K562 (cell line): ENCODE measurements around the gene TFAP2E. TPM values are rescaled to one million over a fixed set of nuclear protein-coding genes. Genes with fewer than 3 reads are reported as not detected.

ENCODE experiments used
- ATAC-seq: fragments of 200-7000 bp; cut with Tn5 transposase; 3 replicates; pipeline ENCODE4 v1.9.1; 2020; ENCODE audit warnings: moderate library complexity
- BruUV-seq: library from RNA; stranded (reverse); fragments of 400-500 nt; replicated peaks from 2 replicates; lab custom pipeline; 2021; lab: Mats Ljungman, UMichigan
- CTCF ChIA-PET: fragments of 300-600 bp; formaldehyde crosslinking; extraction: SDS; loops from one replicate; lab custom pipeline; 2021; ENCODE audit warnings: low intra/inter-chr PET ratio; lab: Yijun Ruan, JAX
- POLR2A ChIA-PET: fragments of 300-600, 350-650 bp; sonication (Branson Sonifier 250); formaldehyde crosslinking; extraction: SDS; loops from one replicate; lab custom pipeline; 2021; ENCODE audit warnings: antibody characterized with exemption, inconsistent platforms; lab: Yijun Ruan, JAX
- DNase-seq, 4 experiments: peaks; one replicate each; pipeline versions ENCODE4 v3.0.0 to v3.0.0-alpha.2; 2011 to 2018; ENCODE audit warnings: low spot score in 3 of 4, mixed read lengths in 3 of 4; ENCODE audit errors: extremely low read depth in 1 of 4
- FAIRE-seq: peaks from 2 replicates; lab custom pipeline; 2011; peaks lifted over from hg19 to GRCh38; lab: Jason Lieb, UNC
- H2AFZ ChIP-seq: 2 replicates; pipeline ENCODE4 v1.6.0; 2011; ENCODE audit warnings: low read depth, low read length, control low read depth, inconsistent platforms
- H3K27ac ChIP-seq: fragments of 200-600 bp; 3 replicates; pipeline ENCODE4 v1.8.0; 2011; ENCODE audit warnings: low read depth, mild to moderate bottlenecking, control low read depth, inconsistent platforms, low read length, moderate library complexity, mixed read lengths; ENCODE audit errors: extremely low read depth
- H3K27me3 ChIP-seq, 2 experiments: fragments of 300-600 bp in 1 of 2; 2 replicates in 1 of 2; 3 replicates in 1 of 2; pipeline versions ENCODE4 v1.6.0 to v1.8.0; 2011; ENCODE audit warnings: inconsistent platforms in 2 of 2, low read length in 2 of 2, mild to moderate bottlenecking in 1 of 2, mixed read lengths in 1 of 2, moderate library complexity in 1 of 2; ENCODE audit not compliant: control insufficient read depth in 2 of 2, insufficient read depth in 2 of 2
- H3K36me3 ChIP-seq: fragments of 300-600 bp; 3 replicates; pipeline ENCODE4 v1.8.0; 2011; ENCODE audit warnings: mild to moderate bottlenecking, low read length, inconsistent platforms; ENCODE audit not compliant: control insufficient read depth, insufficient read depth
- H3K4me1 ChIP-seq, 2 experiments: fragments of 200-600 bp in 1 of 2; replicated peaks in 1 of 2; 2 replicates in 1 of 2; 3 replicates in 1 of 2; pipeline versions ENCODE4 v1.5.1 to v1.8.0; 2011; ENCODE audit warnings: inconsistent platforms in 2 of 2, low read length in 2 of 2, mild to moderate bottlenecking in 1 of 2, mixed read lengths in 1 of 2, moderate library complexity in 1 of 2; ENCODE audit not compliant: control insufficient read depth in 2 of 2, insufficient read depth in 2 of 2
- H3K4me2 ChIP-seq: 2 replicates; pipeline ENCODE4 v1.6.1; 2011; ENCODE audit warnings: low read length, control low read depth, inconsistent platforms, mixed read lengths; ENCODE audit not compliant: insufficient read depth
- H3K4me3 ChIP-seq: fragments of 200-600 bp; sonication (generic), shearing (Covaris generic); 2 replicates; pipeline ENCODE4 v1.5.1; 2016; ENCODE audit warnings: control low read depth, inconsistent platforms
- H3K79me2 ChIP-seq: fragments of 200-600 bp; 3 replicates; pipeline ENCODE4 v1.8.0; 2011; ENCODE audit warnings: low read length, inconsistent platforms; ENCODE audit not compliant: control insufficient read depth, insufficient read depth
- H3K9ac ChIP-seq, 2 experiments: 2 replicates each; pipeline versions ENCODE4 v1.6.0 to v1.6.1; 2011; ENCODE audit warnings: low read depth in 2 of 2, low read length in 2 of 2, control low read depth in 1 of 2, inconsistent platforms in 1 of 2, mild to moderate bottlenecking in 1 of 2, mixed read lengths in 1 of 2; ENCODE audit not compliant: insufficient read depth in 1 of 2
- H3K9me1 ChIP-seq: one replicate; pipeline ENCODE4 v1.6.0; 2011; ENCODE audit warnings: inconsistent platforms, mild to moderate bottlenecking, low read length, moderate library complexity; ENCODE audit not compliant: control insufficient read depth, insufficient read depth
- H3K9me3 ChIP-seq: replicated peaks from 2 replicates; pipeline ENCODE4 v1.5.1; 2011; ENCODE audit warnings: low read depth, low read length, inconsistent platforms; ENCODE audit not compliant: control insufficient read depth, insufficient read depth
- H4K20me1 ChIP-seq: replicated peaks from 2 replicates; pipeline ENCODE4 v1.6.1; 2011; ENCODE audit warnings: low read length, inconsistent platforms, mixed read lengths; ENCODE audit not compliant: control insufficient read depth, insufficient read depth
- CBFB ChIP-seq: sonication (generic); formaldehyde crosslinking; IDR thresholded peaks from 2 replicates; pipeline ENCODE4 v1.4.0; 2020; ENCODE audit warnings: mild to moderate bottlenecking, missing genetic modification reagents
- CHD4 ChIP-seq: fragments of 200-600 bp; sonication (generic); IDR thresholded peaks from 3 replicates; pipeline ENCODE4 v1.6.1; 2012; ENCODE audit warnings: low read depth, mild to moderate bottlenecking, mixed read lengths, low read length, inconsistent platforms; ENCODE audit not compliant: insufficient read depth, insufficient replicate concordance, poor library complexity, severe bottlenecking
- DEAF1 ChIP-seq: fragments of 450-650 bp; formaldehyde crosslinking; IDR thresholded peaks from 2 replicates; pipeline ENCODE4 v1.4.0; 2020; ENCODE audit warnings: mild to moderate bottlenecking, moderate library complexity
- E4F1 ChIP-seq: fragments of 250-450 bp; sonication (Bioruptor Pico); IDR thresholded peaks from 2 replicates; pipeline ENCODE4 v1.5.0; 2021; ENCODE audit warnings: mild to moderate bottlenecking, borderline replicate concordance
- EGR1 ChIP-seq: fragments of 450-650 bp; conservative IDR thresholded peaks from 2 replicates; pipeline ENCODE4 v1.6.1; 2017; ENCODE audit warnings: mild to moderate bottlenecking
- ESRRB ChIP-seq: fragments of 250-450 bp; sonication (Bioruptor Pico); IDR thresholded peaks from 2 replicates; pipeline ENCODE4 v1.5.0; 2020; ENCODE audit warnings: mild to moderate bottlenecking, moderate library complexity, borderline replicate concordance
- RREB1 ChIP-seq: fragments of 250-450 bp; sonication (Bioruptor Pico); IDR thresholded peaks from 2 replicates; pipeline ENCODE4 v1.4.0; 2020
- TEAD4 ChIP-seq, 2 experiments: sonication (generic) in 1 of 2; formaldehyde crosslinking in 1 of 2; IDR thresholded peaks; 2 replicates each; pipeline versions ENCODE4 v1.6.1 to v1.8.0; 2012 to 2022; ENCODE audit warnings: borderline replicate concordance in 1 of 2, inconsistent platforms in 1 of 2, low read length in 1 of 2, mild to moderate bottlenecking in 1 of 2, missing genetic modification reagents in 1 of 2
- ZNF277 ChIP-seq: fragments of 250-450 bp; sonication (Bioruptor Pico); IDR thresholded peaks from 2 replicates; pipeline ENCODE4 v1.8.0; 2022; ENCODE audit warnings: inconsistent platforms, mild to moderate bottlenecking, moderate library complexity, borderline replicate concordance
- ZNF583 ChIP-seq: fragments of 250-450 bp; sonication (Bioruptor Pico); IDR thresholded peaks from 2 replicates; pipeline ENCODE4 v1.4.0; 2020
- WGBS: fragments of 100-300 bp; shearing (Covaris generic); methylation state at CpG from one replicate; pipeline ENCODE4 v1.1.6; 2016; ENCODE audit warnings: low coverage, mixed read lengths; ENCODE audit not compliant: insufficient coverage; ENCODE audit errors: missing lambda C conversion rate; 5-methylcytosine and 5-hydroxymethylcytosine counted together
- in situ Hi-C: fragments of 300-500 bp; cut with MboI; formaldehyde crosslinking; loops from 4 replicates; pipeline ENCODE4 v1.15.0; 2018; ENCODE audit warnings: inconsistent platforms, mixed read lengths
- intact Hi-C: fragments of 100-400 bp; cut with micrococcal nuclease; formaldehyde crosslinking; loops from 2 replicates; pipeline ENCODE4 v1.14.2; 2022
- polyA plus RNA-seq, 8 experiments: library from polyadenylated mRNA; depleted of rRNA in 4 of 8; stranded (reverse) in 5 of 8; unstranded in 3 of 8; fragments of >200 nt; fragmentation: Nextera tagmentation in 2 of 8; fragmentation: Illumina TruSeq in 1 of 8; extraction: Ambion mirVana in 2 of 8; extraction: Trizol in 1 of 8; gene quantifications; 2 replicates each; pipeline versions ENCODE4 v1.2.1 to v1.2.3, GENCODE V29; 2011 to 2014; ENCODE audit warnings: inconsistent platforms in 1 of 8, missing spikeins in 1 of 8
- total RNA-seq, 7 experiments: library from RNA; depleted of rRNA in 6 of 7; stranded (reverse); fragments of >200 nt in 6 of 7; fragmentation: Illumina TruSeq in 2 of 7; extraction: Trizol in 2 of 7; gene quantifications; 2 replicates each; pipeline versions ENCODE4 v1.2.1 to v1.2.3, GENCODE V29; 2011 to 2021; ENCODE audit warnings: low replicate concordance in 1 of 7

Gene TFAP2E
- total and polyA plus RNA-seq, 9 of the 15 experiments (the other 6 are each of a cell fraction or from before 2014, with no cell fraction given), result 0.03 to 0.11 (median 0.07) TPM; not detected in 4

GRCh38 chr1:35615440-35615839, 42.3 kb downstream of the TFAP2E start:
- no TSS peak for BruUV-seq
- ChIA-PET CTCF (no interaction called here), POLR2A (interaction anchor here (0.9 kb wide), 1 partner anchor 422 kb away, joined by 3 read pairs; the partner anchor contains the start of gene SFPQ)
- 0 out of 2 replicates have a peak, but pooled peaks cover 4% of the 10 kb centered on the region for H4K20me1 ChIP-seq
- H3K4me2 ChIP-seq, result no peak overlapping the region
- H2AFZ ChIP-seq, result no peak overlapping the region
- FAIRE-seq (no peak), ATAC-seq (no peak), DNase-seq (no peak)
- intact Hi-C loops, result no loop called here
- no peak overlapping the region for H3K27ac ChIP-seq
- H3K9ac ChIP-seq, result no peak overlapping the region
- H3K27me3 ChIP-seq, result no peaks in the 10 kb centered on the region
- H3K79me2 ChIP-seq, result peaks cover 94% of the 10 kb centered on the region
- no peaks in the 10 kb centered on the region for H3K9me1 ChIP-seq
- no peaks in the 10 kb centered on the region for H3K9me3 ChIP-seq
- peaks cover 0 to 5% of the 10 kb centered on the region in 2 experiments; a peak in 2 of 5 replicates for H3K4me1 ChIP-seq
- H3K36me3 ChIP-seq, result peaks cover 94% of the 10 kb centered on the region
- 94% methylated on average over 8 of the region's 8 CpGs for WGBS
- in situ Hi-C loops, result no loop called here
- H3K4me3 ChIP-seq, result no peak overlapping the region
- TF ChIP-seq TEAD4 (IDR thresholded peaks at IDR 0.05; ENCODE audit: low read length), result no peak
- TF ChIP-seq TEAD4 (CRISPR knock-in tag; IDR thresholded peaks at IDR 0.05; ENCODE audit: borderline replicate concordance), result no peak
- TF ChIP-seq ZNF583 (CRISPR knock-in tag), result no peak
- no peak for TF ChIP-seq RREB1
- TF ChIP-seq DEAF1 (CRISPR knock-in tag), result no peak
- no peak for TF ChIP-seq EGR1
- TF ChIP-seq CBFB (CRISPR knock-in tag), result no peak
- no peak for TF ChIP-seq ESRRB (CRISPR knock-in tag)
- TF ChIP-seq E4F1 (CRISPR knock-in tag), result no peak
- TF ChIP-seq CHD4, result no peak
- no peak for TF ChIP-seq ZNF277 (CRISPR knock-in tag)
